GM18873 (cell line): ENCODE data around the gene MACC1.

Experiments
- ATAC-seq: cut with Tn5 transposase; IDR thresholded peaks from one replicate; pipeline ENCODE4 v1.9.1; 2021; ENCODE audit warnings: mild to moderate bottlenecking, moderate library complexity, moderate number of reproducible peaks; ENCODE audit not compliant: unreplicated experiment, low FRiP score

The MACC1 gene

GRCh38 chr7:20095862-20096261 is 121.3 kb downstream of the MACC1 start:
- ATAC-seq = no peak

- ATAC-seq = no peak
Measured at GRCh38 chr7:20095436-20095835, 121.7 kb downstream of the MACC1 start.

GRCh38 chr7:20089431-20089830 is 127.8 kb downstream of the MACC1 start:
- no peak for ATAC-seq

GRCh38 chr7:20085086-20085485 is 132.1 kb downstream of the MACC1 start:
- no peak for ATAC-seq
